ENCODE measurements around the gene CLEC20A.

Gene CLEC20A

DNA sequence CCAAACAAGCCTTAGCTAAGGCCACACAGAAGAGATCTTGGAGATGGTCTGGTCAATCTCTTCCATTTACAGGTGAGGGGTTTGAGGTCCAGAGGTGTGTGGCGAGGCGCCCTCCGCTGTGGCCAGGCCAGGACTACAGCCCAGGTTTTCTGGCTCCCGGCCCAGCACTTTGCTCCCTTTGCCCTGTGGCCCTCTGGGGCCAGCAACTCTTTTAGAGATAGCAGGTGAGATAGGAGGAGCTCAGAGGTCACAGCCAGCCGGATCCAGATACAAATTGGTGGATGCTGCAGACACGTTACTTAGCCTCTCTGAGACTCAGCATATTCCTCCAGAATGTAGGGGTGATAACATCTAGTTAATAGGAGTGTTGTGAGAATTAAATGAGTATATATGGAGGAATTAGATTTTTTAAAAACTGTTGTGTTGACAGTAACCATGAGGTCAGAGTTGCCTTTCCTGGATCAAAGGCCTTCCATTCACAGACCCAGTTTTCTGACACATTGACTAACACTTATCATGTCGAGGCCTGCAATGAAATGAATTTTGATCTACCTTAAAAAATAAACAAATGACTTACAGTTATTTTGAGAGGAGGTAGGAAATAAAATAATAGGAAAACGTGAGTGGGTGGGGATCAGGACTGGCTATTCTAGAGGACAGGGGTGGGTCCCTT is 32.7 kb upstream of the CLEC20A start:
- H3K27ac ChIP-seq: no peak overlapping the region
- TF ChIP-seq ZFX (IDR thresholded peaks at IDR 0.05; ENCODE audit: borderline replicate concordance): no peak

GRCh38 chr1:178528953-178529335 is 32.2 kb upstream of the CLEC20A start:
- TF ChIP-seq CTCF (IDR thresholded peaks at IDR 0.05) (no peak), ZFX (IDR thresholded peaks at IDR 0.05; ENCODE audit: borderline replicate concordance) (no peak)

DNA sequence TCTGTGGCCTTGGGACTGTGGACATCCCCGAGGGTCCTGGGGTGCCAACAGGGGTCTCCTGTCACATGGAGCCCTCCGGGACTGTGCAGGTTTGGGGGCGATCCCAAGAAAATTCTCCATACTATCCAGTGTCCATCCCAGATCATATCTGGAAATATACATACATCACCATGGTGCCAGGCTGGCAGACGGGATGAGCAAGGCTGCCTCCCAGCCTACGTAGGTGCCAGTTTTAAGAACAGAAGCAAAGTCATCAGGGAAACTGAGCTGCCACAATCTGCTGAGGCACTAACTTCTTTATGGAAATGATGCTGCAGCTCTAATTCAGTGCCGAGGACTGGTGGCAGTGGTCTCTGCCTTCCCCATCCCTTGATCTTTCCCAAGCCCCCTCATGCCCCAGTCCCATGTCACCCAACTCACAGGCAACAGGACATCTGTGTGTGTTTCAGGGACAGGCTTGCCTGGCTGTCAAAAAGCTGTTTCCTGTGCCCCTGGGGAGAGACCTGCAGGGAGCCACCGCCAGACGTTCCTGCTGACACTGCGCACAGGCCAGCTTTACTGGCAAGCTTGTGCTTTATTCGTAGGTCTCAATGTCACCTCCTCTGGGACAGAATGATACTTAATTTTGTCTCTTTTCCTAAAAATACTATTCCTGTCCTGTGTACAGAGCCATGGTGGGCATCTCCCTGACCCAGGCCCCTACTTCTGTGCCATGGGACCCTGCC is 31.6 kb upstream of the CLEC20A start:
- H3K27ac ChIP-seq: no peak overlapping the region
- TF ChIP-seq CTCF (IDR thresholded peaks at IDR 0.05): no peak
- TF ChIP-seq ZFX (IDR thresholded peaks at IDR 0.05; ENCODE audit: borderline replicate concordance): no peak

More at GRCh38 chr1:178528953-178529335, 32.2 kb upstream of the CLEC20A start:
- H3K27ac ChIP-seq: no peak overlapping the region

- TF ChIP-seq CTCF (IDR thresholded peaks at IDR 0.05) (no peak), ZFX (IDR thresholded peaks at IDR 0.05; ENCODE audit: borderline replicate concordance) (no peak)
- H3K27ac ChIP-seq: no peak overlapping the region
These were observed 30.4 kb upstream of the CLEC20A start for GRCh38 chr1:178527117-178527516.

- no peak for TF ChIP-seq ZFX (IDR thresholded peaks at IDR 0.05; ENCODE audit: borderline replicate concordance)
- TF ChIP-seq CTCF (IDR thresholded peaks at IDR 0.05): no peak
- no peak overlapping the region for H3K27ac ChIP-seq
These were observed 24.5 kb upstream of the CLEC20A start for GRCh38 chr1:178521241-178521640.

DNA sequence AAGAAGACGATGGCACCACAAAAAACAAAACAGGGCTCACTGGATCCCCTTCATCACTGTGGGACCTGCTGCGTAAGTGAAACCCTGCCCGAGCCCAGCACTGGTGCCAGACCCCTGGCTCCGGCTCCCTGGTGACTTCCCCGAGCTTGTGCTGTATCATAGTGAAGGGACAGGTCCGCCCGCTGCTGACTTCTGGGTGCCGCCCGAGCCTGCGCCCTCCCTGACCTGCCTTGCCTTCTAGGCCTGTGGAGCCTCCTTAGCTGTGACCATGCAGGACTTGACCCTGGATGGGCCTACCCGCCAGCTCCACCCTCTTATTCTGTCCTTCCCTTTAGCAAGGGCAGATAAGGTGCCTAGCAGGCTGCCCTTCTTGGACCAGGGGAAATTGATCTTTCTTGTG is 24.0 kb upstream of the CLEC20A start:
- TF ChIP-seq ZFX (IDR thresholded peaks at IDR 0.05; ENCODE audit: borderline replicate concordance): no peak
- TF ChIP-seq CTCF (IDR thresholded peaks at IDR 0.05): no peak

DNA sequence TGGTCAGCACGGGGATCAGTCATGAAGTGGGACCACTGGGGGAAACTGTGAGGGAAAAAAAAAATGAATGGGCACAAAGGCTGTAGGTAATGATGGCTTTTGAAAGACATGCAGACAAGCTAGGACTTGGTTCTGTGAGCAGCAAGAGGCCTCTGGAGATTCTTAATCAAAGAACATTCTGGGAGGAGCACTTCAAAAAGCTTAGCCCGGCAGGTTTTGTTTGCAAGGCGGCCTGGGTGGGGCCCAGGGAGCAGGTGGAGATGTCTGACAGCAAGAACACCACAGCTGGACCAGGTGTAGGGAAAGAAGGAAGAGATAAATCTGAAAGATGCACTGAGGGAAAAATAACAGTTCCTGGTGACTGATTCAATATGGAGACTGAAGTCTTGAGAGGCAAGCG is 22.1 kb upstream of the CLEC20A start:
- TF ChIP-seq ZFX (IDR thresholded peaks at IDR 0.05; ENCODE audit: borderline replicate concordance): no peak
- no peak for TF ChIP-seq CTCF (IDR thresholded peaks at IDR 0.05)
- no peak overlapping the region for H3K27ac ChIP-seq

More for the DNA sequence above, 24.0 kb upstream of the CLEC20A start:
- no peak overlapping the region for H3K27ac ChIP-seq
